Measurements from ENCODE around the gene MARF1. TPM values are rescaled to one million over a fixed set of nuclear protein-coding genes. Genes with fewer than 3 reads are reported as not detected.
A peak's percentile ranks its signal among the peaks of the same experiment; 100 is the strongest.

Gene MARF1
- total RNA-seq, 1 experiment from 2014 or later: 59.4 TPM

DNA sequence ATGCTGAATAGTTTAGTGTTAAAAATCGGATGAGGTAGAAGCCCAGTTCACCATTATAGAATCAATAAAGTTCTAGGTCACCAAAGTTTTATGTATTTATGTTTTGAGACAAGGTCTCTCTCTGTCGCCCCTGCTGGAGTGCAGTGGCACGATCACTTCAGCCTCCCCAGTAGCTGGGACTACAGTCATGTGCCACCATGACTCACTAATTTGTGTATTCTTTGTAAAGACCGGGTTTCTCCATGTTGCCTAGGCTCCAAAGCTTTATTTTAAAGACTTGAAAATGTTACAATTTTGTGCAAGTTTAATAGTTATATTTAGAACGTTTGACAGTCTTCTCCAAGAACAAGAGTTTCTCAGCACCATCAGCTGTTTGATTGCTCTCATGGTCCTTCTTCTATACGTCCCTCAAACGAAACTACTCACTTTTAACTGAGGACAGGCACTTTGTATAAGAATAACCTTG is 39.2 kb upstream of the MARF1 start (continued):
- TF ChIP-seq, protein P1, sequence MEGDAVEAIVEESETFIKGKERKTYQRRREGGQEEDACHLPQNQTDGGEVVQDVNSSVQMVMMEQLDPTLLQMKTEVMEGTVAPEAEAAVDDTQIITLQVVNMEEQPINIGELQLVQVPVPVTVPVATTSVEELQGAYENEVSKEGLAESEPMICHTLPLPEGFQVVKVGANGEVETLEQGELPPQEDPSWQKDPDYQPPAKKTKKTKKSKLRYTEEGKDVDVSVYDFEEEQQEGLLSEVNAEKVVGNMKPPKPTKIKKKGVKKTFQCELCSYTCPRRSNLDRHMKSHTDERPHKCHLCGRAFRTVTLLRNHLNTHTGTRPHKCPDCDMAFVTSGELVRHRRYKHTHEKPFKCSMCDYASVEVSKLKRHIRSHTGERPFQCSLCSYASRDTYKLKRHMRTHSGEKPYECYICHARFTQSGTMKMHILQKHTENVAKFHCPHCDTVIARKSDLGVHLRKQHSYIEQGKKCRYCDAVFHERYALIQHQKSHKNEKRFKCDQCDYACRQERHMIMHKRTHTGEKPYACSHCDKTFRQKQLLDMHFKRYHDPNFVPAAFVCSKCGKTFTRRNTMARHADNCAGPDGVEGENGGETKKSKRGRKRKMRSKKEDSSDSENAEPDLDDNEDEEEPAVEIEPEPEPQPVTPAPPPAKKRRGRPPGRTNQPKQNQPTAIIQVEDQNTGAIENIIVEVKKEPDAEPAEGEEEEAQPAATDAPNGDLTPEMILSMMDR (IDR thresholded peaks at IDR 0.05 in 2 of 3, conservative IDR thresholded peaks at IDR 0.05 in 1 of 3; ENCODE audit: borderline replicate concordance in 1 of 3, insufficient read depth in 1 of 3, low read depth in 2 of 3, low read length in 2 of 3): peak; percentile 21 to 78 (median 75); a peak in 5 of 6 replicates
- TF ChIP-seq ZFX (IDR thresholded peaks at IDR 0.05): no peak
- TF ChIP-seq ELF1 (IDR thresholded peaks at IDR 0.05; ENCODE audit: borderline replicate concordance, low read depth): no peak
- TF ChIP-seq POLR2A (IDR thresholded peaks at IDR 0.05; ENCODE audit: borderline replicate concordance, extremely low read depth, insufficient read depth, insufficient read length): no peak
- TF ChIP-seq SP1 (IDR thresholded peaks at IDR 0.05; ENCODE audit: low read depth): no peak
- TF ChIP-seq ZNF274 (IDR thresholded peaks at IDR 0.05; ENCODE audit: low read depth, low read length): no peak
- TF ChIP-seq TCF7L2 (IDR thresholded peaks at IDR 0.05; ENCODE audit: borderline replicate concordance, extremely low read depth, insufficient read depth, insufficient read length): no peak
- no peak for TF ChIP-seq YY1 (IDR thresholded peaks at IDR 0.05; ENCODE audit: extremely low read depth, insufficient replicate concordance, low read depth, low read length)
- TF ChIP-seq, protein P2, sequence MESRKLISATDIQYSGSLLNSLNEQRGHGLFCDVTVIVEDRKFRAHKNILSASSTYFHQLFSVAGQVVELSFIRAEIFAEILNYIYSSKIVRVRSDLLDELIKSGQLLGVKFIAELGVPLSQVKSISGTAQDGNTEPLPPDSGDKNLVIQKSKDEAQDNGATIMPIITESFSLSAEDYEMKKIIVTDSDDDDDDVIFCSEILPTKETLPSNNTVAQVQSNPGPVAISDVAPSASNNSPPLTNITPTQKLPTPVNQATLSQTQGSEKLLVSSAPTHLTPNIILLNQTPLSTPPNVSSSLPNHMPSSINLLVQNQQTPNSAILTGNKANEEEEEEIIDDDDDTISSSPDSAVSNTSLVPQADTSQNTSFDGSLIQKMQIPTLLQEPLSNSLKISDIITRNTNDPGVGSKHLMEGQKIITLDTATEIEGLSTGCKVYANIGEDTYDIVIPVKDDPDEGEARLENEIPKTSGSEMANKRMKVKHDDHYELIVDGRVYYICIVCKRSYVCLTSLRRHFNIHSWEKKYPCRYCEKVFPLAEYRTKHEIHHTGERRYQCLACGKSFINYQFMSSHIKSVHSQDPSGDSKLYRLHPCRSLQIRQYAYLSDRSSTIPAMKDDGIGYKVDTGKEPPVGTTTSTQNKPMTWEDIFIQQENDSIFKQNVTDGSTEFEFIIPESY (IDR thresholded peaks at IDR 0.05; ENCODE audit: extremely low read depth, insufficient replicate concordance, low read length): no peak
- TF ChIP-seq, protein P3, sequence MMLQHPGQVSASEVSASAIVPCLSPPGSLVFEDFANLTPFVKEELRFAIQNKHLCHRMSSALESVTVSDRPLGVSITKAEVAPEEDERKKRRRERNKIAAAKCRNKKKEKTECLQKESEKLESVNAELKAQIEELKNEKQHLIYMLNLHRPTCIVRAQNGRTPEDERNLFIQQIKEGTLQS (IDR thresholded peaks at IDR 0.05): no peak
- TF ChIP-seq CBX3 (IDR thresholded peaks at IDR 0.05; ENCODE audit: low read depth): 0 out of 2 replicates have a peak, but pooled peaks have one; percentile 20
- TF ChIP-seq POLR2AphosphoS5 (IDR thresholded peaks at IDR 0.05; ENCODE audit: low read depth, low read length): no peak

Measured in HCT116 (cell line).